G401.6 (cell line): Measurements from ENCODE around the gene LAMB4.

Source experiments
- FAIRE-seq: peaks from 2 replicates; lab custom pipeline; 2012; peaks lifted over from hg19 to GRCh38; lab: Jason Lieb, UNC

The LAMB4 gene

GRCh38 chr7:108109221-108109908 lies 20.8 kb downstream of the LAMB4 start:
- no peak for FAIRE-seq

DNA sequence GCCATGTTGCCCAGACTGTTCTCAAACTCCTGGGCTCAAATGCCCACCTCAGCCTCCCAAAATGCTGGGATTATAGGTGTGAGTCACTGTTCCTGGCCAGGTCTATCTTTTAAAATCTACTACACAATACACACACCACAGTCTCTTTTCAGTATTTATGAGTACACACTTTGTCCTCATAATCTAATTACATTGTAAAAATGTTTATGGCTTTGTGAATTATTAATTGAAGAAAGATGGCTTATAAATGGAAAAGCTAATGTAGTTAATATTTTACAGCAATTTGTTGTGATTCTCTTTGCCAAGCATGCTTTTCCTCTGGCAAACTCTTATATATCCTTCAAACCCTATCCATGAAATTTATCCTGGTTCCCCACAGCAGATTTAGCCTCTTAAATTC lies 22.0 kb downstream of the LAMB4 start:
- FAIRE-seq: no peak

GRCh38 chr7:108104324-108104723 lies 25.8 kb downstream of the LAMB4 start:
- FAIRE-seq: no peak

DNA sequence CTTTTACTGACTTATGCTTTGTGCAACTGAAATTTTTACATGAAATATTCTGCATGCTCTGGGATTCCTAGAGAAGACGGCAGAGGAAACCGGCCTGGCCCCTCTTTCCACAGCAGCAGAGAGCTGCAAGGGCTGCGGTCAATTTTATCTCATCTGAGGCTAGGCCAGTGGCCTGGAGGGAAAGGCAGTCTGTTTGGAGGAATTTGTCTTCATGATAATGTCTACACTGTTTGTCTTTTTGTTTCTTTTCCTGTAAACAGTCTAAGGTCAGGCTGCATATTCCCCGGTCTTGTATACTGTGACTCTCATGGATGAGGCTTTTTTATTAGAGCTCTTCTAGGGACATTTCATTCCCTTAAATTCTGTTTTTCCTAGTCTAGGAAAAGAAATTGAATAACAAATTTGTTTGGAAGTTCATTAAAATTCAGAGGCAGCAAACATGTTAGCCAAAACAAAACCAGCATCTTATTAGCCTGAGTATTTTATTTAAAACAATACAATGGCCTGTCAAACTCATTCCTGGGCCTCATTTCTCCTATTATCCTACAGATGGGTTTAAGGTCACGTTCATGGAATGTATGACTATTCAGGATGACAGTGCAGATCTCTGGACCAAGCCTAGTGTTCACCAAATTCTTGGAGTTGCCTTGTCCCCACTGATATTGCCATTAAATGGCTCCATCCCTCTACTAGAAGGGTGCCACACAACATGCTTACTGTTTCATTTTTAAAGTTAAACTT lies 26.4 kb downstream of the LAMB4 start:
- no peak for FAIRE-seq

DNA sequence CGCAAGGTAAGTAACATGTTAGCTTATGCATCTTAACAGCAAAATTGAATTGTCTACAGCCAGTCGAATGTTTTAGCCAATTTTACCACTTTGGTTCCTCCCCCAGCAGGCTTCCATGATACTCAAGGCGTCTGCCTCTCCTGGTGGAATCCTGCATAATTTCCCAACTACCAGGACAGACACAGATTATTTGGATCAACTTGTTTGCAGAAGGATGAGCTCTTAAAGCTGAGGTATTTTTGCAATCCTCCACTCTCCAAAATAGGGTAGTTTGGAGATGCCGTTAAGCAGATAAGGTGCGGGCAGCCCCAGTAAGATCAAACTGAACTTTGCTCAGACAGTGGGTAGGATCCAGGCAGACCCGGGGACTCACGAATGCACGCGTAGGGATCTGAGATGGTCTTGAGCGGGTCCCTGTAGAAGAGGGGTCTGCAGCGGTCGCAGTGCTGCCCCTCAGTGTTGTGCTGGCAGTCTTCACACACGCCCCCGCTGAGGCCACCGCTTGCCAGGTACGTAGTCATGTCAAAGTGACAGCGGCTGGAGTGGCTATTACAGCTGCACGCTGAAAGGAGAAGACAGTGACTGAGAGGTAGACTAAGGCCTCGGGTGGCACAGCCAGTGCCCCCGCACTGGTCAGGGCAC lies 27.4 kb downstream of the LAMB4 start:
- FAIRE-seq: no peak

DNA sequence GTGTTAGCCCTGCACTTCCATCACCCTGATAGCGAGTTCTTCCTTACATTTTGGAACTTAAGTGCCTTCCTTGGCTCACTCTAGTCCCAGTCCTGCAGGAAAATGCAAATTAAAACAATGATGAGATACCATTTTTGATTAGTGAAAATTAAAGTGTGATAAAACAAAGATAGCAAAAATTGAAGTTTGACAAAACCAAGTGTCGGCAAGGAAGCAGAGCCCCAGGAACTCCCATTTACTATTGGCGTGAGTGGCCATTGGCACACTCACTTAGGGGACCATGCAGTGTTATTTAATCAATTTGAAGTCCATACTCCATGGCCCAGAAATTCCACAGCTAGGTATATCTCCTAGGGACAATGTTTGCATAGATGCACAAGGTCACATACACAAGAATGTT lies 28.4 kb downstream of the LAMB4 start:
- FAIRE-seq: no peak

DNA sequence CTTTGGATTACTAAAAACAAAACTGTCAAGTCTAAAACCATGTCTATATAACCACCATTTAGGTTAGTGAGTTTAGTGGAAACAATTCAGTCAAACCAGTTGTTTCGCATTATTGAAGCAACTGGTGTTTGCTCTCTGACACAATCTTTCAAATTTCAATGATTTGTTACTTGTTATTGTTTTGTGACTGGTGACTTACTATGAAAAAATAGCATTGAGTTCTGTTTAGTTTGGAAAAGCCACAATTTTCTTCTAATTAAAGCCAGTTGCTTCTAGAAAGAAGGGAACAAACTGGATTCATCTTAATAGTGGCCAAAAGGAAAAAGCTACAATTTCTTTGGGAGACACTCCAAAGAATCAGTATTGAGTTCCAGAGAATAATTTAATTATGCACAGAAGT lies 30.4 kb downstream of the LAMB4 start:
- no peak for FAIRE-seq

DNA sequence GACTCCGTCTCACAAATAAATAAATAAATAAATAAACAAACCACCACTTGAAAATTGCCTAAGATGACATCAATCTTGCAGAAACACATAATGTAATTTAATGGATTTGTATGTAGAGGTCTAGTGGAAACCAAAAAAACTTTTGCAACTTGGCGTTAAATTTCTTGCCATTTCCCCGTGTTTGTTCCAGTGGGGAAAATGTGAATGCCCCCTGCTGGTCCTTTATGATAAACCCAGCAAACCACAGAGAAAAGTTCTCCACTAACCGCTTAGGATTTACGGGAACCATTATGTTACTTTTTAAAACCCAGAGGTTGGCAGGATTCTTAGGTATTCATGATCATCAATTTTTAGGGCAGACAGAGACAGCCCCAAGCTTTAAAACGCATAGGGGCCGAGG lies 32.5 kb downstream of the LAMB4 start:
- no peak for FAIRE-seq

GRCh38 chr7:108096996-108097395 lies 33.2 kb downstream of the LAMB4 start:
- FAIRE-seq: no peak

- no peak for FAIRE-seq
These were observed 35.0 kb downstream of the LAMB4 start for GRCh38 chr7:108094933-108095710.

DNA sequence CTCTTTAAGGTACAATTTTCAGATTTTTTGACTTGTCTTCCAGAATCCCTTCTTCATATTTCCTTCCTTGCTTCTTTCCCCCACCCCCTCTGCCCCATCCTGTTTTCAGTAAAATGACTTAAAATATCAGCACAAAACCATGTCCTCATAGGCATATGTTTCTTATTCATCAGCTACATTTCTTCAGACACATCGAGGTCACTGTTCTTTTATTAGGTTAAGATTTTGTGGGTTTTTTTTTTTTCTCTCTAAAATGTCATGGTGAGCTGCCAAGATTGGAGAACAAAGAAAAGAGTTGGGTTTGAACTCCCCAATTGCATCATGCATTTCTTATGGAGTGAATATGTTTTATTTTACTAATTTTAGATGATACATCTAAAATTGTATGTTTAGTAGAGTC lies 35.8 kb downstream of the LAMB4 start:
- FAIRE-seq: no peak

- no peak for FAIRE-seq
These were observed 36.3 kb downstream of the LAMB4 start for GRCh38 chr7:108093851-108094331.

GRCh38 chr7:108093341-108093740 lies 36.8 kb downstream of the LAMB4 start:
- FAIRE-seq: no peak

DNA sequence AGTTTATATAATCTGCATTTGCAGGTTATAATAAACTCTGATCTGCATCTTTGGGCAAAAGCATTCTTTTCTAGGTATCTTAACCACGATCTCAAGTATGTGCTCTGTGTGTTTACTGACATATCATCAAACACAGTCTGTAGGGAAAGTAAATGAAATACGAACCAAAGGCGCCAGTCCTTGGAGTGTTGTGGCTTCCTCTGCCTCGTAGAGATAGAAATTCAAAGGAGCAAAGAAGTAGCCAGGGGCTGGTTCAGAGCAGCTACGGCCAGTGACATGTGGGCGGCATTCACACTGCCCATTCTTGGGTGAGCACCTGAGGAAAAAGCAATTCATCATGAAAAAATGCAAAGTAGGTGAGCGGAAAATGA lies 38.7 kb downstream of the LAMB4 start:
- FAIRE-seq: no peak

- FAIRE-seq: no peak
These were observed 39.2 kb downstream of the LAMB4 start for GRCh38 chr7:108090791-108091460.

GRCh38 chr7:108089381-108089780 lies 40.8 kb downstream of the LAMB4 start:
- no peak for FAIRE-seq

DNA sequence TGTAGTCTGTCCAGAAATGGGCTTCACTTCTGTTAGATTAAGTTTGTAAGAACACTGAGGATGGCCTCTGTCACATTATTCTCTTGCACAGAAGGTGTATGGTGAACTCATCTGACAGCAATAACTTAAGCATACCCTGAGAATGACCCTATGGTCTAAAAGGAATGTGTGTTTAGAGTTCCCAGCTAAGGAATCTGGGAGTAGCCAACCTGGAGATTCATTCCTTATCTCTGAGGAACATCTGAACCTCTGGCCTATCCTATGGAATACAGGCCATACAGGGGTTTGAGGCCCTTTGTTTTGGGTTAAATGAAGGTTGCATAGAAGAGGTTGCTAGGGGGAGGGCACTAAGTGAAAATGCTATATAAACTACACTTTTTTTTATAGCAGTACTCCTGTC lies 41.4 kb downstream of the LAMB4 start:
- no peak for FAIRE-seq

- no peak for FAIRE-seq
These were observed 42.4 kb downstream of the LAMB4 start for GRCh38 chr7:108087778-108088177.

- FAIRE-seq: no peak
These were observed 43.2 kb downstream of the LAMB4 start for GRCh38 chr7:108086962-108087361.

- FAIRE-seq: no peak
These were observed 43.6 kb downstream of the LAMB4 start for GRCh38 chr7:108086546-108086945.

DNA sequence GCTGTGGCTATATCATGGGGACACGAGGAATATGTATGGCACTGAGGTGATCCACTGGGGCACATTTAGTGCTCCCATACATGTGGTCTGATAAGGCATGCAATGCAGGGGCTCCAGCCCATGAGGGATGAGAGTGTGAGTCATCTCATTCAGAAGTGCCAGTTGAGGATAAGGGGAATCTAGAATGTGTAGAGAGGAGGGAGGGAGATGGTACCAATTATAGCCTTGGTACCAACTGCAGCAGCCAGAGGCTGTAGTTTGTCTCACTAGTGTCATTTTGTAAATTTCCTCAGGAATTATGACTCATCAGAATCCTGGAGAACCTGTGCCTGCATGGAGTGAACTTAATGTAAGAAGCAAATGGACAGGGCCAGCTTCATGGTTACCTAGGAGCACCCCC lies 46.2 kb downstream of the LAMB4 start:
- FAIRE-seq: no peak
